Natural killer cell (primary cell): Measurements from ENCODE around the gene PRKCD. TPM values are rescaled to one million over a fixed set of nuclear protein-coding genes. Genes with fewer than 3 reads are reported as not detected.

Experiments
- ATAC-seq, 3 donors: fragments of 150-1000 bp in 2 of 3; fragments of 200-7000 bp in 1 of 3; cut with Tn5 transposase; 1 replicate in 1 of 3; 2 replicates in 2 of 3; pipeline ENCODE4 v1.10.0; 2021; ENCODE audit warnings: mild to moderate bottlenecking in 2 of 3, moderate library complexity in 2 of 3
- DNase-seq, 2 donors: peaks; one replicate each; pipeline versions ENCODE4 v3.0.0 to v3.0.0-alpha.2; 2013 to 2021; ENCODE audit warnings: mixed read lengths in 1 of 2
- H3K27ac ChIP-seq: one replicate; pipeline ENCODE4 v1.5.1; 2013; ENCODE audit warnings: mild to moderate bottlenecking, low read length
- H3K27me3 ChIP-seq: one replicate; pipeline ENCODE4 v1.6.1; 2013; ENCODE audit warnings: low read length; ENCODE audit not compliant: control insufficient read depth, insufficient read depth
- H3K36me3 ChIP-seq: one replicate; pipeline ENCODE4 v1.6.1; 2013; ENCODE audit warnings: low read length; ENCODE audit not compliant: control insufficient read depth, insufficient read depth
- H3K4me1 ChIP-seq: one replicate; pipeline ENCODE4 v1.6.1; 2013; ENCODE audit warnings: low read length; ENCODE audit not compliant: control insufficient read depth, insufficient read depth
- H3K4me3 ChIP-seq: one replicate; pipeline ENCODE4 v1.5.1; 2013; ENCODE audit warnings: low read length
- H3K9me3 ChIP-seq: one replicate; pipeline ENCODE4 v1.6.1; 2013; ENCODE audit warnings: low read length; ENCODE audit not compliant: control insufficient read depth, insufficient read depth
- H3K27ac Mint-ChIP-seq, 2 donors: one replicate each; pipeline ENCODE4 v1.8.0; 2022; ENCODE audit warnings: mild to moderate bottlenecking in 2 of 2, mixed read lengths in 2 of 2, moderate library complexity in 1 of 2
- H3K27me3 Mint-ChIP-seq, 2 donors: one replicate each; pipeline ENCODE4 v1.8.0; 2022; ENCODE audit warnings: low read depth in 2 of 2, mixed read lengths in 2 of 2
- H3K36me3 Mint-ChIP-seq: one replicate; pipeline ENCODE4 v1.8.0; 2022; ENCODE audit warnings: mixed read lengths
- H3K4me1 Mint-ChIP-seq, 2 donors: one replicate each; pipeline ENCODE4 v1.8.0; 2022; ENCODE audit warnings: mixed read lengths in 2 of 2
- H3K4me3 Mint-ChIP-seq: one replicate; pipeline ENCODE4 v1.8.0; 2022; ENCODE audit warnings: mild to moderate bottlenecking, moderate library complexity, mixed read lengths
- H3K9me3 Mint-ChIP-seq, 2 donors: one replicate each; pipeline ENCODE4 v1.8.0; 2022; ENCODE audit warnings: mixed read lengths in 2 of 2
- CTCF ChIP-seq: fragments of 200-600 bp; IDR thresholded peaks from one replicate; pipeline ENCODE4 v1.8.0; 2022; ENCODE audit warnings: antibody characterized with exemption
- WGBS: methylation state at CpG from one replicate; pipeline ENCODE4 v1.1.7; 2013; ENCODE audit warnings: missing lambda C conversion rate; ENCODE audit not compliant: insufficient coverage; 5-methylcytosine and 5-hydroxymethylcytosine counted together
- intact Hi-C: fragments of 100-400 bp; cut with micrococcal nuclease; formaldehyde crosslinking; loops from one replicate; pipeline ENCODE4 v1.14.2; 2022
- total RNA-seq, 4 donors: library from RNA; stranded (reverse); fragments of 120-200 nt in 1 of 4; gene quantifications; one replicate each; pipeline versions ENCODE4 v1.2.3 to v1.2.4, GENCODE V29; 2013 to 2022

The PRKCD gene
- total RNA-seq, 3 donors from 2014 or later (not counting 1 experiment from before 2014, with no cell fraction given) = 31.7 to 60.0 (median 36.3) TPM

- no peak overlapping the region for H3K27ac ChIP-seq
- H3K27me3 Mint-ChIP-seq = no peaks in the 10 kb centered on the region
- DNase-seq = no peak
- 97% methylated on average over 15 of the region's 15 CpGs for WGBS
- intact Hi-C loops = no loop called here
- no peaks in the 10 kb centered on the region for H3K36me3 Mint-ChIP-seq
- H3K4me3 ChIP-seq = no peak overlapping the region
- no peak for ATAC-seq
- H3K9me3 Mint-ChIP-seq = no peaks in the 10 kb centered on the region
- H3K4me3 Mint-ChIP-seq = no peak overlapping the region
- peaks cover 55% of the 10 kb centered on the region for H3K36me3 ChIP-seq
- TF ChIP-seq CTCF = no peak
- H3K27ac Mint-ChIP-seq = no peak overlapping the region
- no peaks in the 10 kb centered on the region for H3K27me3 ChIP-seq
- peaks cover 48% of the 10 kb centered on the region for H3K4me1 ChIP-seq
- H3K9me3 ChIP-seq = no peaks in the 10 kb centered on the region
- H3K4me1 Mint-ChIP-seq = peaks cover 5 to 13% of the 10 kb centered on the region in 2 donors
These were observed 17.2 kb downstream of the PRKCD start for GRCh38 chr3:53178246-53178645.

- Histone ChIP-seq H3K36me3 (peaks cover 53% of the 10 kb centered on the region), H3K27ac (no peak overlapping the region), H3K9me3 (no peaks in the 10 kb centered on the region), H3K4me1 (peaks cover 40% of the 10 kb centered on the region), H3K27me3 (no peaks in the 10 kb centered on the region), H3K4me3 (no peak overlapping the region)
- H3K4me1 Mint-ChIP-seq = peaks cover 0 to 8% of the 10 kb centered on the region in 2 donors
- no peak overlapping the region for H3K27ac Mint-ChIP-seq
- ATAC-seq (no peak), DNase-seq (no peak)
- H3K36me3 Mint-ChIP-seq = no peaks in the 10 kb centered on the region
- TF ChIP-seq CTCF = no peak
- WGBS = 94% methylated on average over 20 of the region's 20 CpGs
- H3K27me3 Mint-ChIP-seq = no peaks in the 10 kb centered on the region
- no peaks in the 10 kb centered on the region for H3K9me3 Mint-ChIP-seq
- intact Hi-C loops = no loop called here
- no peak overlapping the region for H3K4me3 Mint-ChIP-seq
These were observed 18.6 kb downstream of the PRKCD start for GRCh38 chr3:53179580-53179979.

- Mint-ChIP-seq H3K9me3 (no peaks in the 10 kb centered on the region), H3K27me3 (no peaks in the 10 kb centered on the region), H3K4me1 (peaks cover 0 to 8% of the 10 kb centered on the region in 2 donors), H3K4me3 (no peak overlapping the region), H3K27ac (no peak overlapping the region), H3K36me3 (no peaks in the 10 kb centered on the region)
- TF ChIP-seq CTCF = no peak
- 78% methylated on average over 9 of the region's 11 CpGs for WGBS
- DNase-seq = no peak
- peak in 2 of 3 donors; percentile 20 to 62 for ATAC-seq
- Histone ChIP-seq H3K9me3 (no peaks in the 10 kb centered on the region), H3K27me3 (no peaks in the 10 kb centered on the region), H3K36me3 (peaks cover 58% of the 10 kb centered on the region), H3K27ac (no peak overlapping the region), H3K4me3 (no peak overlapping the region), H3K4me1 (peaks cover 32% of the 10 kb centered on the region)
- intact Hi-C loops = no loop called here
These were observed 19.5 kb downstream of the PRKCD start for GRCh38 chr3:53180305-53181023.

- Histone ChIP-seq H3K27ac (no peak overlapping the region), H3K36me3 (peaks cover 63% of the 10 kb centered on the region)
- no peak overlapping the region for H3K4me3 Mint-ChIP-seq
These were observed 20.0 kb downstream of the PRKCD start for GRCh38 chr3:53181024-53181371.

More at GRCh38 chr3:53181024-53181371, 20.0 kb downstream of the PRKCD start:
- 67% methylated on average over 4 of the region's 4 CpGs for WGBS
- Mint-ChIP-seq H3K9me3 (no peaks in the 10 kb centered on the region), H3K27me3 (no peaks in the 10 kb centered on the region), H3K27ac (no peak overlapping the region), H3K36me3 (no peaks in the 10 kb centered on the region), H3K4me1 (peaks cover 0 to 3% of the 10 kb centered on the region in 2 donors)
- H3K4me1 ChIP-seq = peaks cover 32% of the 10 kb centered on the region
- DNase-seq (no peak), ATAC-seq (peak in 1 of 3 donors; percentile 6)
- H3K9me3 ChIP-seq = no peaks in the 10 kb centered on the region
- no peak for TF ChIP-seq CTCF
- H3K27me3 ChIP-seq = no peaks in the 10 kb centered on the region
- no peak overlapping the region for H3K4me3 ChIP-seq
- intact Hi-C loops = no loop called here
